ENCODE results near the gene GADL1.

Gene GADL1

DNA sequence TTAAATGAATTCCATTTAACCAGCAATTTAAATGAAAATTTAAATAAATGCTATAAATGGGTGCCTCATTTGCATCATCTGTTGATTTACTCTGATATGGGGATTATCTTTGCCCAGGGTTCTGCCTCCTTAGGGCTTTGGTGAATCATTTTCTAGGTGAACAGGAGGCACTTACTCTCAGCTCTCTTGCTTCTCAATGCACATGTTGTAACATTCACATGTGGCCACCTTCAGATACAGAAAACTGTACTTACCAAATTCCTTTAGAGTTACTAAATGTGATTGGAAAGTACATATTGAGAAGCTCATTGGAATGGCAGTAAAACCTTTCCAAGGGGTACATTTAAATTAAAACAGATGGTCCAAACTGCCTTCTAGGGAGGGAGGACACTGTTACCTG, 20.8 kb downstream of the GADL1 start:
- DNase-seq (ENCODE audit: low spot score), result no peak

DNA sequence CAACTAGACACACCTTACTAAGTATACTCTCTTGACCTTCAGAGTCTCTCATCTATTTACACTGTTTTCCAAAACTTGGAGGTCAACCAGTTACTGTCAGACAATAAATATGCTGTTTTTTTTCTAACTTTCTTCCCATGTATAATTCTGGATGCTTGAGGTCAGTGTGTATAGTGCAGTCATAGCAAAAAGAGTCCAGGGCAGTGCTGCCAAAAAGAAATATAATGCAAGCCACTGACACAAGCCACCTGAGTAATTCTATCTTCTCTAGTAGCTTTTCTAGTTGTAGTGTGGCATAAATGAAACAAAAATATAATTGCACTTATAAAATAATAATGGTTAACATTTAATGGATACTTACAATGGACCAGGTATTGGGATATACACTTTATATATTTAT, 21.6 kb downstream of the GADL1 start:
- no peak for DNase-seq (ENCODE audit: low spot score)

DNA sequence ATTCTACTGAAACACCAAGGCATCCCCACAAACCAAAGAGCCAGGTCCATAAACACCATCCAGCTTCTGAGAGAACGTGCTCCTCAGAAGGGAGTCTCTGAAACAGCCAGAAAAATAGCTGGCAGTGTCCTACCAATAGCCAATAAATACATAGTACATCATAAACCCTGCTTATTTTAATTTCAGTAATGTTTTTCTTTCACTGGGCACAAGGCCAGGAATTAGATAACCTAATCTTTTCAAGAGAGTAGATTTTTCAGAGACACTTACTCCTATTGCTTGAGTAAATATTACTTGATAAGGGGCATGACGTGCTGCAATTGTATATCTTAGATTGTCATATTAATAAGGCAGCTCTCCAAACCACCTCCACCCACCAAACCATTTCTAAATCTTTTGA, 22.7 kb downstream of the GADL1 start:
- DNase-seq (ENCODE audit: low spot score), result no peak

GRCh38 chr3:30864836-30865235, 29.6 kb downstream of the GADL1 start:
- no peak for DNase-seq (ENCODE audit: low spot score)

GRCh38 chr3:30864132-30864531, 30.3 kb downstream of the GADL1 start:
- DNase-seq (ENCODE audit: low spot score), result no peak

DNA sequence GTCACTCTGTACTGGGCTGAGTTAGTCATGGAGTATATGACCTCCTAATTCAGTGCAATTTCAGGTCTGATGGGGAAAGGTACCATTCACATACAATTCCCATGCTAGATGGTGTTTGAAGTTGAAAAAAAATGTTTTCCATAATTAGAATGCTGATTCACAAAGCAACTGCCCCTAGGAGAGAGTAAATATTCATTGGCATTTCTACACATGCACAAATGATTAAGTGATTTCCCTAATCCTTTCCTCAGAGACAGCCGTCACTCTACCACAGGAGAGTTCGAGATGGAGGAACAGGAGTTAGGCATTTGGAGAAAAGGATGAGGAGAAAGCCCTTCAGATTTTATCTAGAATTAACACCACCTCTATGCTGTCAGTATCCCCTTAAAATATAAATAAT, 32.5 kb downstream of the GADL1 start:
- no peak for DNase-seq (ENCODE audit: low spot score)

GRCh38 chr3:30858894-30859389, 35.5 kb downstream of the GADL1 start:
- DNase-seq (ENCODE audit: low spot score), result no peak

DNA sequence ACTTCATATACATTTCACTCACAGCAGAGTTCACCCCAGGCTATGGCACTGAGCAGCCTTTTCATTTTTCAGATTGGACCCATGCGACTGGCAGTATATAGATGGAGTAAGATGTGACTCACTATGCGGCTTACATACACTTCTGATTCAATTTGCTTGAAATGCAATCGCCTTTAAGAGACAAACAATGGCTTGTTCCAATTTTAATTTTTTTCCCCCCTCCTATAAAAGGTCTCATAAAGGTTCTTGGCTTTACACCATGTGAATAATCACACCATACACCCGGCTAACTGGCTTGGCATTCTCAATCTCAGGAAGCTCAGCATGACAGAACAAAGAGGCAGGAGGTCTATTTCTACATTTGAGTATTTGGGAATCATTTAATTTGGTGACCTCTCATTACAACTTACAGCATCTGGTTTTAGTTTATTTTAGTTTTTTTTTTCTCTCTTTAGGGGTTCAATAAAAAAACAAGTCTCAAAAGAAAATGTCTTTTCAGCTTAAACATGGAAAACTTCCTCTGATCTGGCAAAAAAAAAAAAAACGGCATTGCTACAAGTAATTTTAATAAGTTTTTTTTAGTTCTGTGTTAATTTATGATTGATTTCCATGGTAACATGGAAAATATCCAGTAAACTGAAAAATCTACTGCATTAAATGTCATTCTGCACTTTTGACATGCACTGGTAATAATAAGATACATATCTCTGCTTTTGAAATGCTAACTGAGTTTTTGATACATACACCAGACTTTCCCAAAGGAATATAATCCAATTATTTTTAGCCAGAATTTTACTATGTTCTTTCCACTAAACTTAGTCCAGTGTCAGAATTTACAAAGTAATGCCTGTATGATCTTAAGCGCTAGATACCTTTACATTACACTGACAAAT, 38.8 kb downstream of the GADL1 start:
- DNase-seq (ENCODE audit: low spot score), result no peak

GRCh38 chr3:30852833-30853232, 41.6 kb downstream of the GADL1 start:
- no peak for DNase-seq (ENCODE audit: low spot score)

- DNase-seq (ENCODE audit: low spot score), result no peak
Observed at GRCh38 chr3:30848087-30848779, 46.2 kb downstream of the GADL1 start.

- no peak for DNase-seq (ENCODE audit: low spot score)
Observed at GRCh38 chr3:30847592-30847991, 46.9 kb downstream of the GADL1 start.

- no peak for DNase-seq (ENCODE audit: low spot score)
Observed at GRCh38 chr3:30845606-30846005, 48.9 kb downstream of the GADL1 start.

- no peak for DNase-seq (ENCODE audit: low spot score)
Observed at GRCh38 chr3:30843877-30844276, 50.6 kb downstream of the GADL1 start.

GRCh38 chr3:30836141-30836540, 58.3 kb downstream of the GADL1 start:
- no peak for DNase-seq (ENCODE audit: low spot score)

DNA sequence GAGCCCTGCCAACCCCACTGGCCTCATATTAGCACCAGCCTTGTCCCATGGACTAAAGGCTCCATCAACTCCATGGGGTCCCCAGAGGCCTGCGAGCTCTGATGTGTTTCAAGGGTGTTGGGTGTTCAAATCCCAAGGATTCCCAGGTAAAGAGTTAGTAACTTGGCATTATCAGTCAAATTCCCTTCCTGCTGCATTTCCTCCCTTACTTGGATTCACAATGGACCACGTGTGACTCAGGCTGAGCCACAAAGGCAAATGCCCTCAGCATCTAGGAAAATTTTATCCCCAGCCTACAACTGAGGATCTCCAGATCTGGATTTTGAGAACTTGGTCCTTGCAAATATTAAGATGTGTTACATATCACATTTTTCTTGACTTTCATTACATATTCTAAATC, 58.8 kb downstream of the GADL1 start:
- no peak for DNase-seq (ENCODE audit: low spot score)

DNA sequence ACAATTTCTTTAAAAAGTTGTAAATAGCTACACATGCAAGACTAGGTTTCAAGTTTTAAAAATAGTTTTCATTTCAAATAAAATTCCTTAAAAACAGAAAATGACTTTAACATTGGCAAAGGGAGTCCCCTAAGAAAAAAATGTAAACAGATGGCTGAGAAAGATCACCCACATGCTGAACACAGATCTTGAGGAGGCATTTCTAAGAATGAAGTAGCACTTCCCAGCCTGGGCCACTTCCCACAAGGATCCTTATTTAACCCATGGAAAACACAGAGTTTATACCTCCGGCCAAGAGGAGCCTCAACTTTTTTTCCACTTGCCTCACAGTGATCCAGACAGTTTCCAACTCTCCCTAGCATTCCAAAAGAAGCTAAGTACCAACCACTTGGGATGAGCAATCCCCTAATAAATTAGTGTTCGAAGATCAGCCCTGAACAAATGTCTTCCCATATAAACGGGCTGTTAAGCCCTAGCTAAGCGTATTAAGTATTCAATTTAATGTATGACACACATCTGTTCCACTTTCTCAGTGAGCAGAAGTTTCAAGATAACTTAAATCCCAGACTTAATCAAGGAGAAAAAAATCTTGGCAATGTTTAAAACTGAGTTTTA, 61.4 kb downstream of the GADL1 start:
- DNase-seq (ENCODE audit: low spot score), result no peak

DNA sequence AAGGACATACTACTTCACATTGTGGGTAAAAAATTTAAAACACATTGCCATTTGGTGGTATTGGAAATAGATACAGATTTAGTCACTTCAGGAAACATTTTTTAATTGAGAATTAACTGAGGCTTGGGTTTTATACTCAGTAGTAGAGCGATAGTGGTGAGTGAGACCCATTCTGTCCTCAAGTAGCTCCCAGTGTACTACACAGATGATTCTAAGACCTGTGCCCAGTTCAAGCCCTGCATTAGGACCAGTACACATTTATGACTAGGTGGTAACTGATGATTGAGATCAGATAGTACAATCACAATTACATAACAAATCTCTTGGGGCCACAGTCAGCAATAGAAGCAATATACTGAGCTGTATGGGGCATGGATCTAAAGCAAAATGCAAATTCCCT, 67.4 kb downstream of the GADL1 start:
- no peak for DNase-seq (ENCODE audit: low spot score)

DNA sequence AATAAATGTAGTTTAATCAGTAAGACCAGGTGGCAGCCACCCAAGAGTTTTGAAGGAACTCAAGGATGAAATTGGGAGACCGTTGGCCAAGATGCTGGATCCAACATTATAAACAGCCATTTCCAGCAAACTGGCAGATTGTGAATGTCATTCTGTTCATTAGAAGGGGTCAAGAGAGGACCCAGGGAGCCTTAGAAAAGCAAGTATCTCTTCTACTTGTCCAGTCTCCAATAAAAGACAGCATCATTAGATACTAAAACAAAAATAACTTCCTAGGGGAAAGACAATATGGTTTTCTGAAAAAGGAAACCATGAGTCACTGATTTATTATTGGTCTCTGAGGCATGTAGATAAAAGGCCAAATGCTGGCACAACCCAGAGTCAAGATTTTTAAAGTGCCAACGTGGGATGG, 67.9 kb downstream of the GADL1 start:
- DNase-seq (ENCODE audit: low spot score), result no peak

GRCh38 chr3:30819067-30819798, 75.2 kb downstream of the GADL1 start:
- no peak for DNase-seq (ENCODE audit: low spot score)

DNA sequence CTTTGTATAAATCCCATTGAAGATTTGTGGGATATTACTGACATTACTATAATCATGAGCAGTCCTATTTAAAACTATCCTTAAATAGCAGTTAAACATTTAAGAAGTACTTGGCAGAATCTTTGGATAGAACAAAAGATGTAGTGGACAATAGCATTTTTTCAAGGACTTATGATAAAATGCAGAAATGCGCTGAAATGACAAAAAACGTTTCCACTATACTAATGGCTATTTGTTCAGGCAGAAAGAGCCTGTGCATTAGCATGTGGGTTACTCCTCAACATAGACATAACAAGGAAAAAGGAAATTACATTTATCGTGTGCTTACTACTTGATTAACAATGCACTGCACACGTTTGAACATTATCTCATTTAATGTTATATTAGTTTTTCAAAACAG, 80.7 kb downstream of the GADL1 start:
- no peak for DNase-seq (ENCODE audit: low spot score)

DNA sequence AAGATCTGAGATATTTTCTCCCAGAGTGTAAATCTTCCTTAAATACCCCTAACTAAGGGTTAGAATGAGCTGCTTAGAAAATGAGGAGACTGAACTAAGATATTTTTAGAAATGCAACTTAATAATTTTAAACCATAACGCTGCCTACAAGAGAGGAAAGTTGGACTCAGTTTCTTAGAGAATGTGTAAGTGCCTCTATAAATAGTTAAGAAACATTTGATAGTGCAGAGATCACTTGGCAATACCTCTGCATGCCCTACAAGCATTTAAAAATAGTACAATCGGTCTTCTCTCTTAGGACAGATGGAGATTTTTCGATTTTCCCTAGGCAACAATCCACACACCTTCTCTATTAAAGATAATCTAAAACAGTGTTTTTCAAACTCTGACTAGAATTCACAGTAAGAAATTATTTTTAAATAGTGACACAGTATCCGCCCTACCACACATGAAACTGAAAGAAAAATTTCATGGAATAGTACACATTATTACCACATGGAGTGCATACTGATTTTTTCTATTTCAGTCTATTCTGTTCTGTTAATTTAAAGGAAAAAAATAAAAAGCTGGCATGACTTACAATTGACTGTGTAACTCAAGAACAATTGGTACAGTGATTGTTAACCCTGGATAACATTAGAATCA, 83.2 kb downstream of the GADL1 start:
- DNase-seq (ENCODE audit: low spot score), result no peak

DNA sequence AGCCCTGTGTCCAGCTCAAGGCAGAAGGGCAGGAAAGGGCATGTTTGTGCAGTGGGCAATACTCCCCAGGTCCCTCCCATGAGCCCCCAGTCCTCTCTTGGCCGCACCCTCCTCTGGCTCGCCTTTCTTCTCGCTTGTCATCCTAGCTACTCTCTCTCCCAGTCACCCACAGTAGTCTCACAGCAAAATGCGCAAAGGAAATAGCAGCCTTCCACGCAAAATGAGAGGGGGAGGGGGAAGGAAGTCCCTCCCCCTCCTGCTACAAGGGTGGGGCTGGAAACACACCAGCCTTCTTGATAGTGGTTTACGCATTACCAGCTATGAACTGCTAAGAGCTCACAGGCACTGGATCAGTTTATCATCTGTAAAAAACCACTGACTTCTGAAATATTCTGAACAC, 83.8 kb downstream of the GADL1 start:
- DNase-seq (ENCODE audit: low spot score), result no peak

Measured in iPS-NIHi11 (cell line).